Lower leg skin (tissue), 4 donors: Measurements from ENCODE around the gene OFD1. TPM values are rescaled to one million over a fixed set of nuclear protein-coding genes. Genes with fewer than 3 reads are reported as not detected.

Experiments used
- DNase-seq, 2 donors: peaks; one replicate each; pipeline ENCODE4 v3.0.0-alpha.2; 2019; ENCODE audit warnings: low spot score in 2 of 2
- H3K4me3 ChIP-seq: fragments of 200-600 bp; sonication (generic); 2 replicates; pipeline ENCODE4 v1.5.1; 2017; ENCODE audit warnings: mild to moderate bottlenecking, low read depth; ENCODE audit not compliant: poor library complexity, severe bottlenecking
- POLR2A ChIP-seq, 2 donors: fragments of 450-650 bp; IDR thresholded peaks; one replicate each; pipeline ENCODE4 v1.6.1; 2016 to 2017; ENCODE audit warnings: antibody characterized with exemption in 2 of 2, mild to moderate bottlenecking in 1 of 2, moderate library complexity in 1 of 2
- WGBS, 2 donors: methylation state at CpG; one replicate each; pipeline ENCODE4 v1.1.5; 2018; 5-methylcytosine and 5-hydroxymethylcytosine counted together
- intact Hi-C: fragments of 100-400 bp; cut with DNase I; formaldehyde crosslinking; loops from one replicate; pipeline ENCODE4 v1.15.0; 2023; ENCODE audit warnings: low total_unique reads
- total RNA-seq, 4 donors: library from RNA; depleted of rRNA; stranded (reverse); fragments of >200 nt; gene quantifications; one replicate each; pipeline ENCODE4 v1.1.0, GENCODE V29; 2016
- TF ChIP-seq, protein P1 (sequence below), 3 donors: fragments of 450-650 bp; IDR thresholded peaks; one replicate each; pipeline ENCODE4 v1.5.1; 2016; ENCODE audit warnings: antibody characterized with exemption in 3 of 3, mild to moderate bottlenecking in 3 of 3, moderate library complexity in 2 of 3

Gene OFD1
- total RNA-seq, 4 donors from 2014 or later, result 20.0 to 69.6 (median 27.5) TPM

DNA sequence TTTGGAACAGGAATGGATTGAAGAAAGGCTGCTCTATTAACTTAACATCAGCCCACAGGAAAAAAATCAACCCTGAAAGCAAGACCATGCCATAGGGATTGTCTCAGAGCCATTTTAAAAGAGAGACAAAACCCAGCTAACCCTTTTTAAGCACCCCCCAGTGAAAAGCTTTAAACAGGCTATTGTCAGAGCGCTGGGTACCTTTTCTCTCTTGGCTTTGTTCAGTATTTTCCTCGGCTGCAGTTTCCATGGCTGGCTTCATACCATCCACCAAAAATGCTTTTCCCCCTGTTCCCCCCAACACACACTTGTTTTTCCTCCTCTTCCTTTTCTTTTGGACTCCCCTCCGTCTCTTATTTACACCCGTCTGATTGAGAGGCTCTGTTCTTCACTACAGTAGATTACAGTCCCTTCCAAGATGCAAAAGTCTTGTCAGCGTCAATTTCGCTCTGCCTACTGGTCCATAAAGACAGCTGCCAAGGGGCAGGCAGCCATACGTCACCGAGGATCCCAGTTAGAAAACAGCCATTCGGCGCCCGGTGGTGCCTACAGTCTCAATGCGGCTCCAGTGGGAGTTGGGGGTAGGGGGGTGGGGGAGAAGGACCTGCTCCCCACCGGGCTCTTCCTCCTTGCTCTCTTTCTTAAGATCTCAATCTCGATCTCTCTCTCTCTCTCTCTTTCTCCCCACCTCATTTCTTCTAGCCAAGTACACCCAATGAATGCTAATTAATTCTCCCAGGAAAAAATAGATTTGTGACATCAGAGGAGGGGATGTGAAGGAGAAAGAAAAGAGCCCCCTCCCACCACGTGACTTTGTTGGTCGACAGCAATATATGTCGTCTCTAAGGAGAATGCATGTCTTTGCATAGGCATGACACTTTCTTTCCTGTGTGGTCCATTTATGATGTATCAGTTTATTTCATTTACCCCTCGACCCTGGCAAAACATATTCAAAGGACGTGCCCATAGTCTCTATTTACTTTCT, 82.4 kb downstream of the OFD1 start, which contains the start of gene GPM6B:
GPM6B (minus strand) TSS at position 451 of the 985 bp plus-strand sequence; CDS start at position 262, 189 bp downstream.
- no peak for DNase-seq
- no peak for TF ChIP-seq POLR2A (IDR thresholded peaks at IDR 0.05)
- TF ChIP-seq, protein P1, sequence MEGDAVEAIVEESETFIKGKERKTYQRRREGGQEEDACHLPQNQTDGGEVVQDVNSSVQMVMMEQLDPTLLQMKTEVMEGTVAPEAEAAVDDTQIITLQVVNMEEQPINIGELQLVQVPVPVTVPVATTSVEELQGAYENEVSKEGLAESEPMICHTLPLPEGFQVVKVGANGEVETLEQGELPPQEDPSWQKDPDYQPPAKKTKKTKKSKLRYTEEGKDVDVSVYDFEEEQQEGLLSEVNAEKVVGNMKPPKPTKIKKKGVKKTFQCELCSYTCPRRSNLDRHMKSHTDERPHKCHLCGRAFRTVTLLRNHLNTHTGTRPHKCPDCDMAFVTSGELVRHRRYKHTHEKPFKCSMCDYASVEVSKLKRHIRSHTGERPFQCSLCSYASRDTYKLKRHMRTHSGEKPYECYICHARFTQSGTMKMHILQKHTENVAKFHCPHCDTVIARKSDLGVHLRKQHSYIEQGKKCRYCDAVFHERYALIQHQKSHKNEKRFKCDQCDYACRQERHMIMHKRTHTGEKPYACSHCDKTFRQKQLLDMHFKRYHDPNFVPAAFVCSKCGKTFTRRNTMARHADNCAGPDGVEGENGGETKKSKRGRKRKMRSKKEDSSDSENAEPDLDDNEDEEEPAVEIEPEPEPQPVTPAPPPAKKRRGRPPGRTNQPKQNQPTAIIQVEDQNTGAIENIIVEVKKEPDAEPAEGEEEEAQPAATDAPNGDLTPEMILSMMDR (IDR thresholded peaks at IDR 0.05), result no peak
- 36 to 47% methylated on average over 19 of the region's 19 CpGs for WGBS, 2 donors
- intact Hi-C loops, result loop anchor here (10.0 kb wide), 1 partner anchor 1328 kb away; no protein-coding TSS in a partner anchor
- no peak within 1 kb of the TSS for H3K4me3 ChIP-seq

Other genes with a start within 250 kb of the OFD1 start
- under 1 TPM in 3 of 4 donors, not detected in 1; 0.13 to 0.38 (median 0.32) TPM for gene EGFL6, start 165.1 kb upstream of the OFD1 start, total RNA-seq
- 1 to 10 TPM; 2.5 to 6.9 (median 2.7) TPM for gene TCEANC, start 81.6 kb upstream of the OFD1 start, total RNA-seq
- 10 to 100 TPM; 44.6 to 70.5 (median 56.0) TPM for gene RAB9A, start 45.6 kb upstream of the OFD1 start, total RNA-seq
- 10 to 100 TPM; 12.6 to 16.1 (median 14.9) TPM for gene TRAPPC2, start 128 bp upstream of the OFD1 start, total RNA-seq
- gene GPM6B, start 82.3 kb downstream of the OFD1 start, total RNA-seq, result 10 to 100 TPM in 2 of 4 donors, 1 to 10 TPM in 2; 4.6 to 22.8 (median 12.3) TPM